Sigmoid colon (tissue), 7 donors: Measurements from ENCODE around the gene SLC31A2. TPM values are rescaled to one million over a fixed set of nuclear protein-coding genes. Genes with fewer than 3 reads are reported as not detected.

ENCODE experiments used
- DNase-seq: peaks from one replicate; pipeline ENCODE4 v3.0.0-alpha.2; 2019
- H3K27ac ChIP-seq, 4 donors: fragments of 200-600 bp; sonication (generic); one replicate each; pipeline ENCODE4 v1.5.1; 2016 to 2019; ENCODE audit warnings: mild to moderate bottlenecking in 1 of 4
- H3K27me3 ChIP-seq, 3 donors: fragments of 200-600 bp; sonication (generic); one replicate each; pipeline ENCODE4 v1.5.1; 2019; ENCODE audit warnings: mild to moderate bottlenecking in 1 of 3
- H3K36me3 ChIP-seq, 4 donors: fragments of 200-600 bp; sonication (generic); one replicate each; pipeline ENCODE4 v1.5.1; 2016 to 2019
- H3K4me1 ChIP-seq, 4 donors: fragments of 200-600 bp; sonication (generic); one replicate each; pipeline ENCODE4 v1.5.1; 2017 to 2019
- H3K4me3 ChIP-seq, 4 donors: fragments of 200-600 bp; sonication (generic); one replicate each; pipeline ENCODE4 v1.5.1; 2017 to 2019; ENCODE audit warnings: mild to moderate bottlenecking in 2 of 4, moderate library complexity in 1 of 4
- H3K9me3 ChIP-seq, 4 donors: fragments of 200-600 bp in 3 of 4; sonication (generic) in 3 of 4; one replicate each; pipeline versions ENCODE4 v1.5.1 to v1.6.1; 2013 to 2019
- EP300 ChIP-seq, 4 donors: sonication (generic); formaldehyde crosslinking; IDR thresholded peaks; one replicate each; pipeline ENCODE4 v1.6.1; 2017; ENCODE audit warnings: antibody characterized with exemption in 4 of 4
- POLR2A ChIP-seq, 2 donors: fragments of 450-650 bp; IDR thresholded peaks; one replicate each; pipeline ENCODE4 v1.6.1; 2016; ENCODE audit warnings: antibody characterized with exemption in 2 of 2, mild to moderate bottlenecking in 2 of 2, moderate library complexity in 2 of 2
- POLR2AphosphoS5 ChIP-seq, 4 donors: sonication (generic); formaldehyde crosslinking; IDR thresholded peaks; one replicate each; pipeline ENCODE4 v1.6.1; 2017; ENCODE audit warnings: antibody characterized with exemption in 4 of 4
- WGBS, 2 donors: extraction: QIAGEN DNeasy Blood & Tissue Kit; methylation state at CpG; one replicate each; pipeline ENCODE4 v1.1.7; 2013; 5-methylcytosine and 5-hydroxymethylcytosine counted together
- intact Hi-C: fragments of 100-400 bp; cut with DNase I; formaldehyde crosslinking; loops from one replicate; pipeline ENCODE4 v1.15.1; 2023
- polyA plus RNA-seq, 3 donors: library from polyadenylated mRNA; stranded (reverse); fragments of 200-250 nt; gene quantifications; one replicate each; pipeline ENCODE4 v1.2.3, GENCODE V29; 2013
- total RNA-seq, 4 donors: library from RNA; depleted of rRNA; stranded (reverse); fragments of >200 nt; gene quantifications; one replicate each; pipeline ENCODE4 v1.1.0, GENCODE V29; 2016
- TF ChIP-seq, protein P1 (sequence below), 4 experiments: fragments of 450-650 bp in 3 of 4; fragments of 200-600 bp in 1 of 4; IDR thresholded peaks; one replicate each; pipeline ENCODE4 v1.5.1; 2016 to 2019; ENCODE audit warnings: antibody characterized with exemption in 4 of 4, mild to moderate bottlenecking in 3 of 4, moderate library complexity in 2 of 4
- donor health status: healthy with polysubstance abuse.
- donor health status: Bipolar disorder and iron deficiency.
- donor health status: healthy.

The SLC31A2 gene
- total and polyA plus RNA-seq, 7 donors = 4.5 to 19.9 (median 10.8) TPM

DNA sequence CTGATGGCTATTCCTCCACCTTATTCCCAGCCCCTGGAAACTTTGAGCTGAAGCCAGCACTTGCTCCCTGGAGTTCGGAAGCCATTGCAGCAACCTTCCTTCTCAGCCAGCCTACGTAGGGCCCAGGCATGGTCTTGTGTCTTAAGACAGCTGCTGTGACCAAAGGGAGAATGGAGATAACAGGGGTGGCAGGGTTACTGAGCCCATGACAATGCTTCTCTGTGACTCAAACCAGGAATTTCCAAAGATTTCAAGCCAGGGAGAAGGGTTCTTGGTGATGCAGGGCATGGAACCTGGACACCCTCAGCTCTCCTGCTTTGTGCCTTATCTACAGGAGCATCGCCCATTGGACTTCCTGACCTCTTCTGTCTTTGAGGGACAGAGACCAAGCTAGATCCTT lies 12.2 kb downstream of the SLC31A2 start:
- Histone ChIP-seq H3K4me3 (no peak overlapping the region), H3K36me3 (peaks cover 6 to 98% (median 53%) of the 10 kb centered on the region in 4 donors), H3K4me1 (peaks cover 0 to 15% (median 3%) of the 10 kb centered on the region in 4 donors), H3K27ac (no peak overlapping the region), H3K27me3 (no peaks in the 10 kb centered on the region), H3K9me3 (no peaks in the 10 kb centered on the region)
- DNase-seq = no peak
- 64 to 65% methylated on average over 3 of the region's 3 CpGs for WGBS, 2 donors
- intact Hi-C loops = no loop called here
- TF ChIP-seq POLR2A (IDR thresholded peaks at IDR 0.05) (no peak), POLR2AphosphoS5 (IDR thresholded peaks at IDR 0.05) (no peak), EP300 (IDR thresholded peaks at IDR 0.05) (no peak)
- TF ChIP-seq, protein P1, sequence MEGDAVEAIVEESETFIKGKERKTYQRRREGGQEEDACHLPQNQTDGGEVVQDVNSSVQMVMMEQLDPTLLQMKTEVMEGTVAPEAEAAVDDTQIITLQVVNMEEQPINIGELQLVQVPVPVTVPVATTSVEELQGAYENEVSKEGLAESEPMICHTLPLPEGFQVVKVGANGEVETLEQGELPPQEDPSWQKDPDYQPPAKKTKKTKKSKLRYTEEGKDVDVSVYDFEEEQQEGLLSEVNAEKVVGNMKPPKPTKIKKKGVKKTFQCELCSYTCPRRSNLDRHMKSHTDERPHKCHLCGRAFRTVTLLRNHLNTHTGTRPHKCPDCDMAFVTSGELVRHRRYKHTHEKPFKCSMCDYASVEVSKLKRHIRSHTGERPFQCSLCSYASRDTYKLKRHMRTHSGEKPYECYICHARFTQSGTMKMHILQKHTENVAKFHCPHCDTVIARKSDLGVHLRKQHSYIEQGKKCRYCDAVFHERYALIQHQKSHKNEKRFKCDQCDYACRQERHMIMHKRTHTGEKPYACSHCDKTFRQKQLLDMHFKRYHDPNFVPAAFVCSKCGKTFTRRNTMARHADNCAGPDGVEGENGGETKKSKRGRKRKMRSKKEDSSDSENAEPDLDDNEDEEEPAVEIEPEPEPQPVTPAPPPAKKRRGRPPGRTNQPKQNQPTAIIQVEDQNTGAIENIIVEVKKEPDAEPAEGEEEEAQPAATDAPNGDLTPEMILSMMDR (IDR thresholded peaks at IDR 0.05) = no peak

DNA sequence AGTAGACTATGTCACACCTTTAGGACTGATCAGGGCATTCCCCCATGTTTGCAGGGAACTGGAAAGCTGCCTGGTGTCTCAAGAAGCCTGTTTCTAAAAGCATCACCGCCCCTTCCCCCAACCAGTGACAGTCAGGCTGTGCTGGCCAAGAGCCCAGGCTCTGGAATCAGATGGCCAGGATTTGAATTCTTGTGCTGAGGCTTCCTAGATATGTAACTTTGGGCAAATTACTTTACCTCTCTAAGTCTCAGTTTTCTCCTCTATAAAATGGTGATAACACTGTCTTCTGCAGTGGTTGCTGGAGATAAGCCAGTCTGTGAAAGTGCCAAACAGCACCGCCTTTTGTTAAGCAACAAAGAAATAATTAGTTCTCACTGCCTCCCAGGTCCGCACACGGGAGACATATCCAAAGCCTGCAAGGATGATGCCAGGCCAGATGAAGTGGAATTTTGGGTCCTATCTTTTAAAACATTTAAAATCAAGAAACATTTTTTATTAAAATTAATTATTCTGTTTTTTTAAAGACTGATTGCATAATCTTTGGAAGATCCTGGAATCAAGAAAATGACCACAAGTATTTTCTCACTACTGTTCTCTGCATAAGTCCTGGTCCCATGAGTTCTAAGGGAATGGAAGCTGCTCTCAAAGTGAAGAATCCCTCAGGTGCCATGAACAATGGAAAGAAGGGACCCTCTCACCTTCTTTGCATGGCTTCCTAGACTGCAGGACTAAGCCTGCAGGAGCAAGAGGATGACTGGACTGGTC lies 13.9 kb downstream of the SLC31A2 start:
- peaks cover 22 to 98% (median 66%) of the 10 kb centered on the region in 4 donors for H3K36me3 ChIP-seq
- no peaks in the 10 kb centered on the region for H3K27me3 ChIP-seq
- H3K4me3 ChIP-seq = no peak overlapping the region
- peak; percentile 76 for DNase-seq
- TF ChIP-seq POLR2A (IDR thresholded peaks at IDR 0.05) = no peak
- TF ChIP-seq POLR2AphosphoS5 (IDR thresholded peaks at IDR 0.05) = no peak
- TF ChIP-seq EP300 (IDR thresholded peaks at IDR 0.05) = no peak
- TF ChIP-seq, protein P1 (IDR thresholded peaks at IDR 0.05) = no peak
- intact Hi-C loops = no loop called here
- WGBS, 2 donors = 86 to 91% methylated on average over 4 of the region's 4 CpGs
- H3K9me3 ChIP-seq = no peaks in the 10 kb centered on the region
- peak overlapping the region in 2 of 4 donors; percentile 5 to 11 for H3K27ac ChIP-seq
- H3K4me1 ChIP-seq = peaks cover 0 to 15% (median 3%) of the 10 kb centered on the region in 4 donors

GRCh38 chr9:113166039-113166438 lies 15.2 kb downstream of the SLC31A2 start:
- H3K27me3 ChIP-seq = no peaks in the 10 kb centered on the region
- intact Hi-C loops = no loop called here
- DNase-seq = no peak
- WGBS, 2 donors = 92 to 93% methylated on average over 4 of the region's 4 CpGs
- H3K9me3 ChIP-seq = no peaks in the 10 kb centered on the region
- no peak overlapping the region for H3K4me3 ChIP-seq
- H3K27ac ChIP-seq = no peak overlapping the region
- peaks cover 35 to 98% (median 78%) of the 10 kb centered on the region in 4 donors for H3K36me3 ChIP-seq
- TF ChIP-seq POLR2AphosphoS5 (IDR thresholded peaks at IDR 0.05) = no peak
- TF ChIP-seq, protein P1 (IDR thresholded peaks at IDR 0.05) = no peak
- no peak for TF ChIP-seq POLR2A (IDR thresholded peaks at IDR 0.05)
- TF ChIP-seq EP300 (IDR thresholded peaks at IDR 0.05) = no peak
- peaks cover 0 to 15% (median 3%) of the 10 kb centered on the region in 4 donors for H3K4me1 ChIP-seq

- 96 to 99% methylated on average over 5 of the region's 5 CpGs for WGBS, 2 donors
- intact Hi-C loops = no loop called here
- peaks cover 55 to 99% (median 75%) of the 10 kb centered on the region in 4 donors for H3K36me3 ChIP-seq
- DNase-seq = no peak
- no peak overlapping the region for H3K4me3 ChIP-seq
- H3K27me3 ChIP-seq = no peaks in the 10 kb centered on the region
- TF ChIP-seq, protein P1 (IDR thresholded peaks at IDR 0.05) = no peak
- no peak for TF ChIP-seq EP300 (IDR thresholded peaks at IDR 0.05)
- TF ChIP-seq POLR2A (IDR thresholded peaks at IDR 0.05) = no peak
- no peaks in the 10 kb centered on the region for H3K9me3 ChIP-seq
- no peak overlapping the region for H3K27ac ChIP-seq
- H3K4me1 ChIP-seq = peaks cover 0 to 15% (median 3%) of the 10 kb centered on the region in 4 donors
Measured at GRCh38 chr9:113168809-113169208, 18.0 kb downstream of the SLC31A2 start.
